Epidermal melanocyte (primary cell): Measurements from ENCODE around the gene PGPEP1.
A peak's percentile ranks its signal among the peaks of the same experiment; 100 is the strongest.
"Not testable (repeated sequence)": the region's sequence is repeated elsewhere in the genome, so short reads cannot be mapped to it uniquely, and the experiment has no call there.

Source experiments
- DNase-seq: peaks from one replicate; pipeline ENCODE4 v3.0.0; 2011; ENCODE audit warnings: low spot score; ENCODE audit not compliant: insufficient read length

The PGPEP1 gene

DNA sequence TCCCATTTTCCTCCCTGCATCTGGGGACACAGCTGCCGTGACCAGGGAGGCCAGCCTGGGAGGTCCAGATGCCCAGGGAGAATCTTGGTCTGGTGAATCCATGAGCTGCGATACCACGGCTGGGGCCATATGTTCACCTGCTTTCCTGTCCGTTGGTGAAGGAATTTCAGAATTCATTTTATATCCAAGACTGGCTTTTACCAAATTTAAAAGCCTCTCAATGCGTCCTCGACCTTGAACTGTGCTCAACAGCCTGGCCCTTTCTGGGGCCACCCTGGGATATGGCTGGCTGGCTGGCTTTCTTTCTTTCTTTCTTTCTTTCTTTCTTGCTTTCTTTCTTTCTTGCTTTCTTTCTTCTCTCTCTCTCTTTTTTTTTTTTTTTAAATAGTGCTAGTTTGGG is 23.4 kb downstream of the PGPEP1 start:
- no peak for DNase-seq

DNA sequence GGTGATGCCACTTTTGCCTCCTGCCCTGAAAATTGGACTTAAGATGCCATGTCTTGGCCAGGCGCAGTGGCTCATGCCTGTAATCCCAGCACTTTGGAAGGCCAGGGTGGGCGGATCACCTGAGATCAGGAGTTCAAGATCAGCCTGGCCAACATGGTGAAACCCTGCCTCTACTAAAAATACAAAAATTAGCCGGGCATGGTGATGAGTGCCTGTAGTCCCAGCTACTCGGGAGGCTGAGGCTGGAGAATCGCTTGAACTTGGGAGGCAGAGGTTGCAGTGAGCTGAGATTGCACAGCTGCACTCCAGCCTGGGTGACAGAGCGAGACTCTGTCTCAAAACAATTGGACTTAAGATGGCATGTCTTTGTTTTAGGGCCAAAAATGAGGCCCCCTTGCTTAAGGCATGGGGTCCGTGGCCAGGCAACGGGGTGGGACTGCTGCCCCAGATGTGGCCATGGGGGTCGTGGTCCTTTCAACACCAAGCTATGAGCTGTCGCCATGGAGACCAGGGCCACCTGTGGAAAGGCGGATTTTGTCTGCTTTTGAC is 24.0 kb downstream of the PGPEP1 start:
- DNase-seq: not testable (repeated sequence)

DNA sequence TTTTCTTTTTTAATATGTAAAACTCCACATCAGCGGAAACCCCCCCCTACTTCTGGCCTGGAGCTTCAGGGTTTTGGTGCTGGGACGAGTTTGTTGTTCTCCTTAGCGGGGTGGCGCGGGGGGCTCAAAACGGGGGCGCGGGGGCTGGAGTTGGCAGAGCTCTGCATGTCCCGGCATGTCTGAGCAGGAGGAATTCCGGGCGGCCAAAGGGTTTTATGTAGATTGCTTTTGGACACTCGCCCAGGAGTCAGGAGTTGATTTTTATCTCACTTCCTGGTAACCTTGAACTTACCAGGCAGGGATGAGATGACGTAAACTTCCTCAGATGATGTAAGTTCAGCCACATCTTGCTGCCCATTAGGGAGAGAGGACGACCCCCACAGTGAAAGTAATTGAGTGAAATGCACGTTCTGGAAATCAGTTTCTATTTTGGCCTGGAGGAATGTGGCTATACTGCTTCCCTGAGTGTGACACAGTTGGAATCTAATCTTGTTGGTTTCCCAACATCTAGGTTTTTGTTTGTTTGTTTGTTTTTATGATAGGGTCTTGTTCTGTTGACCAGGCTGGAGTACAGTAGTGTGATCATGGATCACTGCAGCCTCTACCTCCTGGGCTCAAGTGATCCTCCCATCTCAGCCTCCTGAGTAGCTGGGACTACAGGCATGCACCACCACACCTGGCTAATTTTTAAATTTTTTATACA is 24.6 kb downstream of the PGPEP1 start:
- DNase-seq: peak; percentile 81

DNA sequence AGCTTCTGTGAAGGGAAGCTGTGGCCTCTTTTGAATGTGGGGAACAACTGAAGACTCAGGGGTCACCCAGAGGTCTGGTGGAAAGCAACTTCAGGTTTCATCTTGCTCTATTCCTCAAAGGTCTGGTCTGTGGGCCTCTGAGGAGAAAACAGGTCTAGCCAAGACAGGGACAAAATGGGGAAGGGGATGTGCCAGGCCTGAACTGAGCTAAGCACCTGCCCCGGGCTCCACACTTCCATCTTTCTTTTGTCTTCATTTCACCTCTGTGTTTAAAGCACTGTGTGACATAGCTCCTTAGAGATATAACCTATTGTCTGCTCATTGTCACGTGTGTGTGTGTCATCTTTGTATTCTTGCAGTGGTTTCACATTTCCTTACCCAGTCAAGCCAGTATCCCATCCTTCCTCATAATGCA is 25.6 kb downstream of the PGPEP1 start:
- no peak for DNase-seq

DNA sequence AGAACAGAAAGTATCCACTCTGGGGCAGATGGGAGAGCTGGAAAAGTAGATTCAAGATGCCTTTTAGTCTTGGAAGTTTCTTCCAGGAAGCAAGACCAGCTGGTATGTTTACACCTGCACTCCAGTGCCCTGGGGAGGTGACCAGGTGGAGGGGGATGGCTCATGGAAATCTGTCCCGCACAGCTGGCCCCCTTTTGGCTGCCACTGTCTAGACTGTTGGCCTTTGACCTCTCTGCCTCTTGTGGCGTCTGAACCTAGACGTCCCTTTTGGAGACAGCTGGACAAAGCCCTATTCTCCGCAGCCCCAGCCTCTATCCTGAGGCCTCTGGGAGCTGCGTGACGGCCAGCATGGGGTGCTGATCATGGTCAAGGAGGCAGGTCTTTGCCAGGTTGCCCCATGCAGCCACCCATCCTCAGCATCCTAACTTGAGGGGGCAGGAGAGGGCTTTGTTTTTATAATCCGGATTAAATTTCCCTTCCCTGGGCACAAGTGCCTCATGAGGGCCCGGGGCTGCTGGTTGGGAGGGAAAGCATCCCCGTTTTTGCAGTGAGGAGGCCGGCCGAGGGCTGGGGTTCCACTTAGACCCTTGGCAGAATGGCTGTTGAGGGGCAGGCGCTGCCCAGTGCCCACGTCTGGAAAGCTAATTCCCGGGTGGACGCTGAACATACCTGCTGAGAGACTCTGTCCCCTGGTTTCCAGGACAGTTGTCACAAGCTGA is 28.3 kb downstream of the PGPEP1 start:
- no peak for DNase-seq

DNA sequence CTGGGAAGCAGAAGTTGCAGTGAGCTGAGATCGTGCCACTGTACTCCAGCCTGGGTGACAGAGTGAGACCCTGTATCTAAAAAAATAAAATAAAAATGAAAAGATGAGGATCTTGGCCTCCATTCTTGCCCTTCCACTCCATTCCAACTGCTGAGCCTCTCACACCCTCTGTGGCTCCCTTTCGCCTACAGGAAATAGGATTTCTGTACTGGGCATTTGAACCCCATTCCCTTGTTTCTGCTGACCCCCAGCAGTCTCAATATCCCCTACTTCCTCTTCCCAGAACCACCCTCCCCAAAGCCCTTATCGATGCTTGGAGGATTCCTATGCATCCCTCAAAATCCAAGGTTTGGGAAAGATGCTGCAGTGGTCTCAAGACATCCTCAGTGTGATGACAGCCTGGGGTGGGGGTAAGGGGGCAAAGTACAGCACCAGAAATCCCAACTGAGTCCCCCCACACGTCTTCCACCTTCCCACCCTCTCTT is 33.1 kb downstream of the PGPEP1 start:
- DNase-seq: no peak

DNA sequence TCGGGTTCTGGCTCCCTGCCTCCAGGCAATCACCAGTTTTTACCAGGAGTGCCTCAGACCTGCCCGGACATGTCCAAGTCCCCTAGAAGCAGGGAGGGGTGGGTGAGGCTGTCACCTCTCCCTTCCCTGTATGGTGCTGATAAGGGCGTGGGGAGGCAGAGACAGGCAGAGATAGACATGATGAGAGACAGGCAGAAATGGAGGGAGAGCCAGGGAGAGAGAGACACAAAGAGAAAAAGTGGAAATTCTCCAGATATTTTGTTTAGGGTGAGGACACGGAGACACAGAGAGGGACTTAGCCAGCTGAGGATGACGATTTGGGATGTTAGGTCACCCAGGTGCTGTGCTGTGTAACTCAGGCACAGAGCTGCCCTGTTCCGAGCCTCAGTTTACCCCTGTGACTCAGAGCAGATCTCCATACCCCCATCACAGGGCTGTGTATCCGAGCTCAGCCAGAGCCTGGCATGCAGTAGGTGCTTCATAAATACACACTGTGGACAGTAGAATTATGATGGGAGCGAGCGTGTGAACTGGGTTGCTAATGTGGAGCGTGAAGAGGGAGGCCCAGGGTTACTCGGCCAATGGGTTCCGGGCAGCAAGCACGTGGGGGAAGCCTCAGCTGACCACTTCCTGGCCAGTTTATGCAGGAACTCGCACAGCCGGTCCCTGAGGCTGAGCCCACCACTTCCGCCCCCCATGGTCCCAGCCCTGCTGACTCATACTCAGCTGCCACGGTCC is 33.7 kb downstream of the PGPEP1 start:
- DNase-seq: peak; percentile 95

DNA sequence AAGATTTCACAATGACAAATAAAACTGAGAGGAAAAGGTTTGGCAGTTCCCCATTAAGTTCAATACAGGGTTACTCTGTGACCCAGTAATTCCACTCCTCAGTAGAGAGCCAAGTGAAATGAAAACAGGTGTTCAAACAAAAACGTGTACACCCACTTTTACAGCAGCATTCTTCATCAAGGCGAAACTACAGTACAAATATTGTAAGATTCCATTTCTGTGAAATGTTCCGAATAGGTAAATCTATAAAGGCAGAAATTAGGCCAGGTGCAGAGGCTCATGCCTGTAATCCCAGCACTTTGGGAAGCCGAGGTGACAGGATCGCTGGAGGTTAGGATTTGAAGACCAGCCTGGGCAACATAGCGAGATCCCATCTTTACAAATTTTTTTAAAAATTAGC is 36.6 kb downstream of the PGPEP1 start:
- DNase-seq: no peak

DNA sequence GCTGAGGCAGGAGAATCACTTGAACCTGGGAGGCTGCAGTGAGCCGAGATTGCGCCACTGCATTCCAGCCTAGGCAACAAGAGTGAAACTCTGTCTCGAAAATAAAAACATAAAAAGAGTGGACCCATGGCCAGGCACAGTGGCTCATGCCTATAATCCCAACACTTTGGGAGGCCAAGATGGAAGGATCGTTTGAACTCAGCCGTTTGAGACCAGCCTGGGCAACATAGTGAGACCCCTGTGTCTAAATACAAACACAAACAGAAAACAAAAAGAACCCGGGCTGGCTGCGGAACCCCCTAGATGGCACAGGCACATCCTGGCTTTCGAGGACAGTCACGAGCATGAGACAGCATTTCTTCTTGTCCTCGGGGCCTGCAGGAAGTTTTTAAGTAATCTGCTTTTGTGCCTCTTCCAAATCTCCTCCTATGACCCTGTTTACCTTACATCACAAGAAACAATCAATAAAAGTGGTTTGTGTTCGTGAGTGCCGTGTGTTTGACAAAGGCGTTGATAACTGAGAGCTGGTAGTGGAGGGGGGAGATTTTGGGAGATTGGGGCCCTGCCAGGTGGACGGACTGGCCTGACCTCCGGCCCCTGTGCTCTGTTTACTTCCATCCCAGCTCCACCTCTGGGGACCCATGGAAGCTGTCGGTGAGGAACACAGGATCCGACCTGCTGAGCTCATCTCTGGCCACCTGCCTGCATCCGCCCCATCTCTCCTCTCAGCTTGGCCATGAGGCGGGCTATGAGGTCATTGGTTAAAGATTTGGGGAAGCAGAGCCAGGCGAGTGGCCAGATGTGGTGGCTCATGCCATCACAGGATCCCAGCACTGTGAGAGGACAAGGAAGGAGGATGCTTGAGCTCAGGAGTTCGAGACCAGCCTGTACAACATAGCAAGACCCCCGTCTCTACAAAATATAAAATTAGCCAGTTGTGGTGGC is 39.7 kb downstream of the PGPEP1 start:
- DNase-seq: no peak

DNA sequence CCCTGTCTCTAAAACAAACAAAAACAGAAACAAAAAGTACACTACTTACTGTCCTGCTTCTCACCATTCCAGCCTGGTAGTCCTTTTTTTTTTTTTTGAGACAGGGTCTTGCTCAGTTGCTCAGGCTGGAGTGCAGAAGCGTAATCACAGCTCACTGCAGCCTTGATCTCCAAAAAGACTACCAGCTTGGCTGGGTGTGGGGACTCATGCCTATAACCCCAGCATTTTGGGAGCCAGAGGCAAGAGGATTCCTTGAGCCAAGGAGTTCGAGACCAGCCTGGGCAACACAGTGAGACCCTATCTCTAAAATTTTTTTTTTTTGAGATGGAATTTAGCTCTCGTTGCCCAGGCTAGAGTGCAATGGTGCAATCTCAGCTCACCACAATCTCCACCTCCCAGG is 40.4 kb downstream of the PGPEP1 start:
- DNase-seq: no peak

DNA sequence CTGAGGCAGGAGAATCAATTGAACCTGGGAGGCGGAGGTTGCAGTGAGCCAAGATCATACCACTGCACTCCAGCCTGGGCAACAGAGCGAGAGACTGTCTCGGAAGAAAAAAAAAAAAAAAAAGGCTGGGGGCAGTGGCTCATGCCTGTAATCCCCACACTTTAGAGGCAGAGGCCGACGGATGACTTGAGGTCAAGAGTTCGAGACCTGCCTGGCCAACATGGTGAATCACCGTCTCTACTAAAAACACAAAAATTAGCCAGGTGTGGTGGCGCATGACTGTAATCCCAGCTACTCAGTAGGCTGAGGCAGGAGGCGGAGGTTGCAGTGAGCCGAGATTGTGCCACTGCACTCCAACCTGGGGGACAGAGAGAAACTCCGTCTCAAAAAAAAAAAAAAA is 43.2 kb downstream of the PGPEP1 start:
- not testable (repeated sequence) for DNase-seq

DNA sequence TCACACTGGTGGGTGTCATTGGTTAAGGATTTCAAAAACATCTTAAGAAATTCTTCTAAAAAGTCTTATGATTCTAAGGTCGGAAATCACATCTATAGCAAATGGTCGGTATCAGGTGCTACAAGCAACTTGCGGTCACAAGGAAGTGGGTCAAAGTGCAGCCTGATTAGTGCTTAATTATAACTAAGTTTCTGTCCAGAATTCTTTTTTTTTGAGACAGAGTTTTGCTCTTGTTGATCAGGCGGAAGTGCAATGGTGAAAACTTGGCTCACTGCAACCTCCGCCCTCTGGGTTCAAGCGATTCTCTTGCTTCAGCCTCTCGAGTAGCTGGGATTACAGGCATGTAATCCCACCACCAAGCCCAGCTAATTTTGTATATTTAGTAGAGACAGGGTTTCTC is 44.4 kb downstream of the PGPEP1 start:
- DNase-seq: no peak

DNA sequence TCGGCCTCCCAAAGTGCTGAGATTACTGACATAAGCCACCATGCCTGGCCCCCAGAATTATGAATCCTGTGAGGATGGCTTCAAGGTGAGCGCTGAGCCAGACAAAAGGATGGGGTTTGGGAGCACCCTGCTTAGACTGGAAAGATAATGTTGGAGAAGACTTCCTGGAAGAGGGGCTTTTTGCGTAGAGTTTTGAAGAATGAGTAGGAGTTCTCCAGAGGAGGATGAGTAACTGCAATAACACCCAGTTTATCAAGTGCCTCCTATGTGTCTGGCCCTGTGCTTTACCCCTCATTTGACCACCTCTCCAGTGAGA is 44.9 kb downstream of the PGPEP1 start:
- DNase-seq: no peak

DNA sequence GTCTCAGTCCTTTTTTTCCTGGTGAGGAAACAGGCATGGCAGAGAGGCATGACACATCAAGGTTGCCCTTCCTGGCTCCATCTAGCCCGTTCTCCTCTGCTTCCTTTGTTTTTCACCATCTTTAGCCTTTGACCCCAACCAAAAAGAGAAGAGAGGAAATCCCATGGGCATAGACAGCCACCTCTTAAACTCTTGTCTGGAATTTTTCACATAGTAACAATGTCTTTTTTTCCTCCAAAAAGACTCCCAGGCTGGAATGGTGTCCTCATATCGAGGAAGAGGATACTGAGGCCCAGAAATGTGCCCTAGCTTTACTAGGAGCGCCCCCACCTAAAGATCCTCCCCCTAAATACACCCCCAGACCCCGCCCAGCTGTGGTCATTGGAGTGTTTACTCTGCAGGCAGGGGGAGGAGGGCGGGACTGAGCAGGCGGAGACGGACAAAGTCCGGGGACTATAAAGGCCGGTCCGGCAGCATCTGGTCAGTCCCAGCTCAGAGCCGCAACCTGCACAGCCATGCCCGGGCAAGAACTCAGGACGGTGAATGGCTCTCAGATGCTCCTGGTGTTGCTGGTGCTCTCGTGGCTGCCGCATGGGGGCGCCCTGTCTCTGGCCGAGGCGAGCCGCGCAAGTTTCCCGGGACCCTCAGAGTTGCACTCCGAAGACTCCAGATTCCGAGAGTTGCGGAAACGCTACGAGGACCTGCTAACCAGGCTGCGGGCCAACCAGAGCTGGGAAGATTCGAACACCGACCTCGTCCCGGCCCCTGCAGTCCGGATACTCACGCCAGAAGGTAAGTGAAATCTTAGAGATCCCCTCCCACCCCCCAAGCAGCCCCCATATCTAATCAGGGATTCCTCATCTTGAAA is 45.5 kb downstream of the PGPEP1 start, which contains the start of gene GDF15:
Gene GDF15 (plus strand): TSS at position 484 of the 868 bp plus-strand sequence. CDS start 32 bp downstream, at position 516.
- DNase-seq: peak; percentile 64

DNA sequence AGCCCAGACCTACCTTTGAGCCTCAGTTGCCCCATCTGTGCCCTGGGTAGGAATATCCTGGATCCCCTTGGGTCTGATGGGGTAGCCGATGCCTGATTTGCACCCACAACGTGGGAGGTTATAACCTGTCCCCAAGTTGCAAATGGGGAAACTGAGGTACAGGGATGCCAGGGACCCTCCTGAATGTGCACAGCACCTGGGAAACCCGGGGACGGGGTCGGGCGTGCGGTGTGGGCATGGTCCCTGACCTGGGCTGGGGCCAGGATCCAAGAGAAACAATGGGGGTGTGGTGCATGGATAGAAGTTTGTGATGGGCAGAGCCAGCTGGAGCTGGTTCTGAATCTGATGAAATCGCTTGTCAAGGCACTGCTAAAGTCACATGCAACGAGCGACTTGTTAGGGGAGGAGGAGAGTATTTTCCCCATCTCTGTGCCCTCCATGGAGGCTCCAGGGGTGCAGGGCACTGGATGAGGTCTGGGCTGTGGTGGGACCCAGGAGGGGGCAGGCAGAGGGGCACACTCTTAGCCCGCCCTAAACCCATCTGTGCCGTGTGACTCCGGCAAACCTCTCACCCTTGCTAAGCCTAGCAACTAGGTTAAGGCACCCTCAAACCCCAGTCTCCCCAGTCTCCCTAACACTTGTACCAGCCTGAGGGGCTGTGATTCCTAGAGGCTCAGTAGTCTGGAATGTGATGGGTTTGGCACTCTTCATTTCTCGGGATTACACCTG is 46.3 kb downstream of the PGPEP1 start:
- DNase-seq: no peak

DNA sequence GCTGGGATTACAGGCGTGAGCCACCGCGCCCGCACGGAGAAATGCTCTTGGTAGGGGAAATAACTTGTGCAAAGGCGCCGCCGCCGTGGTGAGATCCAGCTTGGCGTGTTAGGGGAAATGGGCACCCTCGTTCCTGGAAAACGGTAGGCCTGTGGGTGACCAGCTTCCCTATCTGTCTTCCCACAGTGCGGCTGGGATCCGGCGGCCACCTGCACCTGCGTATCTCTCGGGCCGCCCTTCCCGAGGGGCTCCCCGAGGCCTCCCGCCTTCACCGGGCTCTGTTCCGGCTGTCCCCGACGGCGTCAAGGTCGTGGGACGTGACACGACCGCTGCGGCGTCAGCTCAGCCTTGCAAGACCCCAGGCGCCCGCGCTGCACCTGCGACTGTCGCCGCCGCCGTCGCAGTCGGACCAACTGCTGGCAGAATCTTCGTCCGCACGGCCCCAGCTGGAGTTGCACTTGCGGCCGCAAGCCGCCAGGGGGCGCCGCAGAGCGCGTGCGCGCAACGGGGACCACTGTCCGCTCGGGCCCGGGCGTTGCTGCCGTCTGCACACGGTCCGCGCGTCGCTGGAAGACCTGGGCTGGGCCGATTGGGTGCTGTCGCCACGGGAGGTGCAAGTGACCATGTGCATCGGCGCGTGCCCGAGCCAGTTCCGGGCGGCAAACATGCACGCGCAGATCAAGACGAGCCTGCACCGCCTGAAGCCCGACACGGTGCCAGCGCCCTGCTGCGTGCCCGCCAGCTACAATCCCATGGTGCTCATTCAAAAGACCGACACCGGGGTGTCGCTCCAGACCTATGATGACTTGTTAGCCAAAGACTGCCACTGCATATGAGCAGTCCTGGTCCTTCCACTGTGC is 47.9 kb downstream of the PGPEP1 start:
- no peak for DNase-seq

DNA sequence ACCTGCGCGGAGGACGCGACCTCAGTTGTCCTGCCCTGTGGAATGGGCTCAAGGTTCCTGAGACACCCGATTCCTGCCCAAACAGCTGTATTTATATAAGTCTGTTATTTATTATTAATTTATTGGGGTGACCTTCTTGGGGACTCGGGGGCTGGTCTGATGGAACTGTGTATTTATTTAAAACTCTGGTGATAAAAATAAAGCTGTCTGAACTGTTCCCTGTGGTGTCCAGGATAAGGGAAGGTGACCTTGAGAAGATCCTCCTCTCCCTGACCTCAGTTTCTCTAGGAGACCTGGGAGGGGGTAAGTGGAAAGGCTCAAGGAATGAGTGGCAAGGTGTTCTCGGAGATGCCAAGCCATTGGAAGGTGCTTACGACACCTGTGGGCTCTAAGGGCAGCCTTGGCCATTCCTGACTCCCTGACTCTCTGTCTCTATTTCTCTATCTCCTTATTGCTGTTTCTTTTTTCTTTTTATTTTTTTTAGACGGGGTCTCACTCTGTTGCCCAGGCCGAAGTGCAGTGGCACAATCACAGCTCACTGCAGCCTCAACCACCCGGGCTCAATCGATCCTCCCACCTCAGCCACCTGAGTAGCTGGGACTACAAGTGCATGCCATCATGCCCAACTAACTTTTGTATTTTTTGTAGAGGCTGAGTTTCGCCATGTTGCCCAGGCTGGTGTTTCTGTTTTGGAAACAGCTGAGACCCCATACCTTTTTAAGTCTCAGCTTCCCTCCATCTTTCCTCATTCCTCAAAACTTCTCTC is 48.7 kb downstream of the PGPEP1 start:
- no peak for DNase-seq

DNA sequence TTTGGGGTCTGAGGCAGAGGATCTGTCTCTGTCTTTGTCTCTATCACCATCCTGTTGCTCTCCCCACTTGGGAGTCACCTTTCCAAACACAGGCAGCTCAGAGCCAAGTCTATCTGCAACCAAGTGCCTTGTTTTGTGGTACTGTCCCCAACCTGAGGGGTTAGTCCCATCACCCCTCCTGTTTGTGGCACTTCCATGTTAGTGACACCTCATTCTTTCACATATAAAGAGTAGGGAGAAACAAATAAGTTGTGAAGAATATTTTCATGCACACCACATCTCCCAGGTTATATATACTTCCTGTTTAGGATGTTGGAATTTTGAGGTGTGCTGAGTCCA is 49.3 kb downstream of the PGPEP1 start:
- DNase-seq: no peak
